Cardiac muscle cell (in vitro differentiated cells and primary cell): ENCODE data around the gene GRAMD2B. TPM values are rescaled to one million over a fixed set of nuclear protein-coding genes. Genes with fewer than 3 reads are reported as not detected.

Experiments
- DNase-seq, 2 donors: peaks; one replicate each; pipeline versions ENCODE4 v3.0.0 to v3.0.0-alpha.2; 2010 to 2017; ENCODE audit warnings: low read depth in 1 of 2, low spot score in 1 of 2
- H3K27ac ChIP-seq: fragments of 200-600 bp; sonication (generic); 2 replicates; pipeline ENCODE4 v1.5.1; 2016
- H3K27me3 ChIP-seq: fragments of 200-600 bp; sonication (generic); 2 replicates; pipeline ENCODE4 v1.6.0; 2016; ENCODE audit warnings: control low read depth
- H3K36me3 ChIP-seq: fragments of 200-600 bp; sonication (generic); 2 replicates; pipeline ENCODE4 v1.5.1; 2016; ENCODE audit warnings: control low read depth
- H3K4me1 ChIP-seq: fragments of 200-600 bp; sonication (generic); 2 replicates; pipeline ENCODE4 v1.8.1; 2017; ENCODE audit warnings: low read depth, mild to moderate bottlenecking, mixed run types
- H3K4me3 ChIP-seq: fragments of 200-600 bp; sonication (generic); 2 replicates; pipeline ENCODE4 v1.5.1; 2016; ENCODE audit warnings: mild to moderate bottlenecking
- H3K9me3 ChIP-seq: fragments of 200-600 bp; sonication (generic); 2 replicates; pipeline ENCODE4 v1.5.1; 2017; ENCODE audit warnings: low read depth, mild to moderate bottlenecking, control low read depth
- CTCF ChIP-seq: IDR thresholded peaks from 2 replicates; pipeline ENCODE4 v1.5.1; 2012; ENCODE audit warnings: low read depth, mild to moderate bottlenecking, low read length
- polyA plus RNA-seq: library from polyadenylated mRNA; unstranded; fragments of >200 nt; fragmentation: Nextera tagmentation; extraction: Ambion mirVana; gene quantifications from 2 replicates; pipeline ENCODE4 v1.2.1, GENCODE V29; 2016
- total RNA-seq: library from RNA; depleted of rRNA; stranded (reverse); fragments of >200 nt; gene quantifications from 2 replicates; pipeline ENCODE4 v1.2.3, GENCODE V29; 2016

The GRAMD2B gene
- total and polyA plus RNA-seq, 2 experiments from 2014 or later = 17.7 to 26.8 TPM

GRCh38 chr5:126414874-126415502, 8.2 kb upstream of the GRAMD2B start:
- no peaks in the 10 kb centered on the region for H3K27me3 ChIP-seq
- no peaks in the 10 kb centered on the region for H3K9me3 ChIP-seq

GRCh38 chr5:126415789-126416188, 7.4 kb upstream of the GRAMD2B start:
- Histone ChIP-seq H3K27ac (no peak overlapping the region), H3K27me3 (no peaks in the 10 kb centered on the region), H3K36me3 (no peaks in the 10 kb centered on the region), H3K4me3 (no peak overlapping the region), H3K9me3 (no peaks in the 10 kb centered on the region), H3K4me1 (no peaks in the 10 kb centered on the region)
- DNase-seq = no peak
- TF ChIP-seq CTCF = no peak

More at GRCh38 chr5:126414874-126415502, 8.2 kb upstream of the GRAMD2B start:
- TF ChIP-seq CTCF = no peak
- Histone ChIP-seq H3K4me3 (no peak overlapping the region), H3K27ac (peak overlapping the region; percentile 31), H3K4me1 (no peaks in the 10 kb centered on the region), H3K36me3 (no peaks in the 10 kb centered on the region)
- DNase-seq = peak; percentile 62 to 89

- TF ChIP-seq CTCF = no peak
- Histone ChIP-seq H3K9me3 (no peaks in the 10 kb centered on the region), H3K27me3 (no peaks in the 10 kb centered on the region), H3K4me3 (no peak overlapping the region), H3K4me1 (no peaks in the 10 kb centered on the region), H3K36me3 (no peaks in the 10 kb centered on the region), H3K27ac (no peak overlapping the region)
- no peak for DNase-seq
These were observed 6.8 kb upstream of the GRAMD2B start for GRCh38 chr5:126416266-126416925.

- DNase-seq = no peak
- Histone ChIP-seq H3K9me3 (no peaks in the 10 kb centered on the region), H3K27ac (no peak overlapping the region), H3K36me3 (no peaks in the 10 kb centered on the region), H3K27me3 (no peaks in the 10 kb centered on the region), H3K4me3 (no peak overlapping the region), H3K4me1 (no peaks in the 10 kb centered on the region)
- no peak for TF ChIP-seq CTCF
These were observed 6.0 kb upstream of the GRAMD2B start for GRCh38 chr5:126417178-126417577.

GRCh38 chr5:126419102-126419501, 4.1 kb upstream of the GRAMD2B start:
- Histone ChIP-seq H3K27ac (no peak overlapping the region), H3K4me3 (no peak overlapping the region), H3K4me1 (peaks cover 4% of the 10 kb centered on the region), H3K27me3 (no peaks in the 10 kb centered on the region), H3K9me3 (no peaks in the 10 kb centered on the region), H3K36me3 (no peaks in the 10 kb centered on the region)
- TF ChIP-seq CTCF = no peak
- DNase-seq = no peak
